GM19397 (cell line): ENCODE results near the gene FGF16.
"Not testable (repeated sequence)": the region's sequence is repeated elsewhere in the genome, so short reads cannot be mapped to it uniquely, and the experiment has no call there.

Source experiments
- ATAC-seq: cut with Tn5 transposase; IDR thresholded peaks from one replicate; pipeline ENCODE4 v1.9.1; 2021; ENCODE audit warnings: mild to moderate bottlenecking, moderate library complexity; ENCODE audit not compliant: unreplicated experiment

FGF16 gene

GRCh38 chrX:77446029-77446585 lies 1.1 kb upstream of the FGF16 start:
- ATAC-seq = no peak

GRCh38 chrX:77447653-77448569 lies 722 bp downstream of the FGF16 start:
- peak; percentile 21 for ATAC-seq

GRCh38 chrX:77450415-77450814 lies 3.2 kb downstream of the FGF16 start:
- ATAC-seq = no peak

GRCh38 chrX:77450996-77451395 lies 3.8 kb downstream of the FGF16 start:
- no peak for ATAC-seq

- ATAC-seq = no peak
These were observed 6.0 kb downstream of the FGF16 start for GRCh38 chrX:77453190-77453589.

- ATAC-seq = no peak
These were observed 8.2 kb downstream of the FGF16 start for GRCh38 chrX:77455437-77455836.

GRCh38 chrX:77484045-77484444 lies 36.9 kb downstream of the FGF16 start:
- no peak for ATAC-seq

GRCh38 chrX:77493677-77494553 lies 46.7 kb downstream of the FGF16 start:
- no peak for ATAC-seq

- not testable (repeated sequence) for ATAC-seq
These were observed 53.0 kb downstream of the FGF16 start for GRCh38 chrX:77500164-77500563.

GRCh38 chrX:77502951-77503525 lies 55.8 kb downstream of the FGF16 start:
- ATAC-seq = no peak

GRCh38 chrX:77505227-77505626 lies 58.0 kb downstream of the FGF16 start:
- no peak for ATAC-seq
